CD14-positive monocyte (primary cell): ENCODE results near the gene MEGF9. TPM values are rescaled to one million over a fixed set of nuclear protein-coding genes. Genes with fewer than 3 reads are reported as not detected.

Source experiments
- DNase-seq, 3 donors: peaks; one replicate each; pipeline ENCODE4 v3.0.0-alpha.2; 2011 to 2022
- H2AFZ ChIP-seq: 2 replicates; pipeline ENCODE4 v1.6.0; 2012; ENCODE audit warnings: mild to moderate bottlenecking, low read depth, low read length, inconsistent platforms; ENCODE audit not compliant: insufficient read depth, poor library complexity, severe bottlenecking
- H3K27ac ChIP-seq, 2 donors: 1 replicate in 1 of 2; 2 replicates in 1 of 2; pipeline ENCODE4 v1.5.1; 2012 to 2013; ENCODE audit warnings: low read length in 2 of 2, control low read depth in 1 of 2, inconsistent platforms in 1 of 2, low read depth in 1 of 2, mild to moderate bottlenecking in 1 of 2
- H3K27me3 ChIP-seq, 2 donors: one replicate each; pipeline versions ENCODE4 v1.6.0 to v1.6.1; 2011 to 2013; ENCODE audit warnings: low read length in 2 of 2; ENCODE audit not compliant: control insufficient read depth in 2 of 2, insufficient read depth in 2 of 2
- H3K36me3 ChIP-seq, 2 donors: replicated peaks in 1 of 2; 1 replicate in 1 of 2; 2 replicates in 1 of 2; pipeline versions ENCODE4 v1.5.1 to v1.6.1; 2012 to 2013; ENCODE audit warnings: low read length in 2 of 2, control low read depth in 1 of 2, inconsistent platforms in 1 of 2, mild to moderate bottlenecking in 1 of 2; ENCODE audit not compliant: insufficient read depth in 2 of 2, control insufficient read depth in 1 of 2
- H3K4me1 ChIP-seq, 2 donors: 1 replicate in 1 of 2; 2 replicates in 1 of 2; pipeline versions ENCODE4 v1.5.1 to v1.6.1; 2012 to 2013; ENCODE audit warnings: low read length in 2 of 2, control low read depth in 1 of 2, inconsistent platforms in 1 of 2, mild to moderate bottlenecking in 1 of 2, moderate library complexity in 1 of 2; ENCODE audit not compliant: insufficient read depth in 2 of 2, control insufficient read depth in 1 of 2
- H3K4me2 ChIP-seq: replicated peaks from 2 replicates; pipeline ENCODE3; 2012; ENCODE audit warnings: low read length, moderate library complexity, mild to moderate bottlenecking; ENCODE audit not compliant: poor library complexity, severe bottlenecking; ENCODE audit errors: extremely low read depth
- H3K4me3 ChIP-seq, 3 experiments: fragments of 200-600 bp in 1 of 3; sonication (generic) in 1 of 3; replicated peaks in 1 of 3; 1 replicate in 2 of 3; 2 replicates in 1 of 3; pipeline ENCODE4 v1.5.1; 2011 to 2013; ENCODE audit warnings: low read length in 3 of 3, mild to moderate bottlenecking in 3 of 3, control low read depth in 2 of 3, low read depth in 2 of 3, inconsistent platforms in 1 of 3, moderate library complexity in 1 of 3
- H3K79me2 ChIP-seq: 2 replicates; pipeline ENCODE4 v1.6.0; 2012; ENCODE audit warnings: mild to moderate bottlenecking, control low read depth, inconsistent platforms, low read length, moderate library complexity; ENCODE audit not compliant: insufficient read depth
- H3K9ac ChIP-seq: 2 replicates; pipeline ENCODE4 v1.6.0; 2017; ENCODE audit warnings: low read length, mild to moderate bottlenecking; ENCODE audit not compliant: insufficient read depth, poor library complexity, severe bottlenecking
- H3K9me3 ChIP-seq, 2 donors: replicated peaks in 1 of 2; 1 replicate in 1 of 2; 2 replicates in 1 of 2; pipeline versions ENCODE4 v1.5.1 to v1.6.1; 2012 to 2013; ENCODE audit warnings: low read length in 2 of 2, control low read depth in 1 of 2; ENCODE audit not compliant: control insufficient read depth in 1 of 2, insufficient read depth in 1 of 2
- H4K20me1 ChIP-seq: 2 replicates; pipeline ENCODE4 v1.6.0; 2012; ENCODE audit warnings: mild to moderate bottlenecking, low read length, control low read depth, moderate library complexity; ENCODE audit not compliant: insufficient read depth
- H3K27ac Mint-ChIP-seq, 7 donors: one replicate each; pipeline ENCODE4 v1.8.0; 2020; ENCODE audit warnings: mild to moderate bottlenecking in 7 of 7, mixed read lengths in 7 of 7, moderate library complexity in 6 of 7, inconsistent platforms in 2 of 7
- H3K27me3 Mint-ChIP-seq, 3 donors: one replicate each; pipeline ENCODE4 v1.8.0; 2021 to 2022; ENCODE audit warnings: low read depth in 3 of 3, mild to moderate bottlenecking in 3 of 3, mixed read lengths in 3 of 3, moderate library complexity in 3 of 3, inconsistent platforms in 1 of 3
- H3K36me3 Mint-ChIP-seq, 2 donors: one replicate each; pipeline ENCODE4 v1.8.0; 2020; ENCODE audit warnings: mixed read lengths in 2 of 2, inconsistent platforms in 1 of 2, mild to moderate bottlenecking in 1 of 2
- H3K4me1 Mint-ChIP-seq: one replicate; pipeline ENCODE4 v1.8.0; 2020; ENCODE audit warnings: mild to moderate bottlenecking, mixed read lengths
- H3K4me3 Mint-ChIP-seq, 2 donors: one replicate each; pipeline ENCODE4 v1.8.0; 2020; ENCODE audit warnings: mild to moderate bottlenecking in 2 of 2, mixed read lengths in 2 of 2, moderate library complexity in 1 of 2
- H3K9me3 Mint-ChIP-seq, 7 donors: one replicate each; pipeline ENCODE4 v1.8.0; 2020 to 2022; ENCODE audit warnings: mixed read lengths in 7 of 7, mild to moderate bottlenecking in 6 of 7, moderate library complexity in 6 of 7, inconsistent platforms in 2 of 7
- WGBS: methylation state at CpG from one replicate; pipeline ENCODE4 v1.1.5; 2013; ENCODE audit warnings: missing lambda C conversion rate; ENCODE audit not compliant: insufficient coverage; 5-methylcytosine and 5-hydroxymethylcytosine counted together
- intact Hi-C, 2 donors: fragments of 100-400 bp; cut with micrococcal nuclease; formaldehyde crosslinking; loops; one replicate each; pipeline versions ENCODE4 v1.15.0 to v1.15.1; 2023
- polyA plus RNA-seq, 3 donors: library from polyadenylated mRNA; depleted of rRNA in 1 of 3; unstranded in 2 of 3; stranded (reverse) in 1 of 3; fragments of 300-500 nt in 2 of 3; fragments of >200 nt in 1 of 3; fragmentation: Illumina TruSeq in 2 of 3; gene quantifications; 1 replicate in 2 of 3; 2 replicates in 1 of 3; pipeline ENCODE4 v1.2.3, GENCODE V29; 2012 to 2021
- TF ChIP-seq, protein P1 (sequence below): fragments of 200-600 bp; IDR thresholded peaks from one replicate; pipeline ENCODE4 v1.8.0; 2022; ENCODE audit warnings: antibody characterized with exemption, mild to moderate bottlenecking

MEGF9 gene
- polyA plus RNA-seq, 3 donors, result 45.0 to 92.8 (median 89.7) TPM

- H3K4me3 Mint-ChIP-seq, result peak overlapping the region in 1 of 2 donors; percentile 55
- no peaks in the 10 kb centered on the region for H3K9me3 Mint-ChIP-seq
- peak overlapping the region; percentile 66 for H3K4me2 ChIP-seq
- H3K9ac ChIP-seq, result no peak overlapping the region
- no peaks in the 10 kb centered on the region for H4K20me1 ChIP-seq
- no CpG with 5 or more reads among the region's 6 CpGs for WGBS
- no peaks in the 10 kb centered on the region for H3K27me3 Mint-ChIP-seq
- H3K27me3 ChIP-seq, result no peaks in the 10 kb centered on the region
- H3K27ac ChIP-seq, result peak overlapping the region in 1 of 2 donors; percentile 80
- TF ChIP-seq, protein P1, sequence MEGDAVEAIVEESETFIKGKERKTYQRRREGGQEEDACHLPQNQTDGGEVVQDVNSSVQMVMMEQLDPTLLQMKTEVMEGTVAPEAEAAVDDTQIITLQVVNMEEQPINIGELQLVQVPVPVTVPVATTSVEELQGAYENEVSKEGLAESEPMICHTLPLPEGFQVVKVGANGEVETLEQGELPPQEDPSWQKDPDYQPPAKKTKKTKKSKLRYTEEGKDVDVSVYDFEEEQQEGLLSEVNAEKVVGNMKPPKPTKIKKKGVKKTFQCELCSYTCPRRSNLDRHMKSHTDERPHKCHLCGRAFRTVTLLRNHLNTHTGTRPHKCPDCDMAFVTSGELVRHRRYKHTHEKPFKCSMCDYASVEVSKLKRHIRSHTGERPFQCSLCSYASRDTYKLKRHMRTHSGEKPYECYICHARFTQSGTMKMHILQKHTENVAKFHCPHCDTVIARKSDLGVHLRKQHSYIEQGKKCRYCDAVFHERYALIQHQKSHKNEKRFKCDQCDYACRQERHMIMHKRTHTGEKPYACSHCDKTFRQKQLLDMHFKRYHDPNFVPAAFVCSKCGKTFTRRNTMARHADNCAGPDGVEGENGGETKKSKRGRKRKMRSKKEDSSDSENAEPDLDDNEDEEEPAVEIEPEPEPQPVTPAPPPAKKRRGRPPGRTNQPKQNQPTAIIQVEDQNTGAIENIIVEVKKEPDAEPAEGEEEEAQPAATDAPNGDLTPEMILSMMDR, result no peak
- H3K79me2 ChIP-seq, result peaks cover 4% of the 10 kb centered on the region
- H3K4me1 Mint-ChIP-seq, result peaks cover 58% of the 10 kb centered on the region
- H3K4me1 ChIP-seq, result peaks cover 45 to 60% of the 10 kb centered on the region in 2 donors
- H2AFZ ChIP-seq, result no peak overlapping the region
- H3K27ac Mint-ChIP-seq, result peak overlapping the region; percentile 83 to 92 (median 90)
- intact Hi-C loops, result loop anchor here in 1 of 2 donors (5.0 kb wide), 1 partner anchor 300 kb away; no protein-coding TSS in a partner anchor
- DNase-seq, result peak in 1 of 3 donors; percentile 40
- H3K4me3 ChIP-seq, result peak overlapping the region in 1 of 3 experiments; percentile 40
- H3K36me3 Mint-ChIP-seq, result peaks cover 17 to 37% of the 10 kb centered on the region in 2 donors
- H3K36me3 ChIP-seq, result peaks cover 5 to 26% of the 10 kb centered on the region in 2 donors
- no peaks in the 10 kb centered on the region for H3K9me3 ChIP-seq
Observed at GRCh38 chr9:120757026-120757913, 43.0 kb upstream of the MEGF9 start.

DNA sequence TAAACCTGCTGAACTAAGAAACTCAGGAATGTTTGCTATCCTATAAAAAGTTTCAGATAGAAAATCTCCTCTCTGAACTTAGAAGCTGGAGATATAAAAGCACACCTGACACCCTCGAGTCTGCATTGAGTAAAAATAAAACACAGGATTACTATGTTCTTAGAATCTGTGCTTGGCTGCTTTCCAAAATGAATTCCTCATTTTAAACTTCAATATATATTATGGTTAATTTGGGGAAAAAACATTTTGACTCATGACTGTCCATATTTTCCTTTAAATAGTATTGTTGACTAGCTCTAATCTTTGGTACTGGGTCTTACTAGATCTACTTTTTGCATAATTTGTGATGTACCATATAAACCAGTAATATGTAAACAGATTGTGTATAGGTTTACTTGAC, 42.3 kb upstream of the MEGF9 start:
- no peaks in the 10 kb centered on the region for H3K27me3 Mint-ChIP-seq
- no peaks in the 10 kb centered on the region for H4K20me1 ChIP-seq
- no peak overlapping the region for H2AFZ ChIP-seq
- H3K9me3 Mint-ChIP-seq, result peaks cover 0 to 2% (median 0%) of the 10 kb centered on the region in 7 donors
- no peak overlapping the region for H3K9ac ChIP-seq
- H3K27me3 ChIP-seq, result no peaks in the 10 kb centered on the region
- DNase-seq, result peak in 2 of 3 donors; percentile 31 to 49
- H3K4me2 ChIP-seq, result peak overlapping the region; percentile 66
- peak overlapping the region in 1 of 2 donors; percentile 55 for H3K4me3 Mint-ChIP-seq
- no peaks in the 10 kb centered on the region for H3K9me3 ChIP-seq
- H3K4me1 ChIP-seq, result peaks cover 45 to 60% of the 10 kb centered on the region in 2 donors
- no CpG with 5 or more reads among the region's 1 CpG for WGBS
- peaks cover 13 to 29% of the 10 kb centered on the region in 2 donors for H3K36me3 Mint-ChIP-seq
- intact Hi-C loops, result loop anchor here in 1 of 2 donors (5.0 kb wide), 1 partner anchor 301 kb away; no protein-coding TSS in a partner anchor
- H3K4me3 ChIP-seq, result peak overlapping the region in 1 of 3 experiments; percentile 40
- H3K79me2 ChIP-seq, result peaks cover 4% of the 10 kb centered on the region
- H3K4me1 Mint-ChIP-seq, result peaks cover 58% of the 10 kb centered on the region
- peaks cover 3 to 19% of the 10 kb centered on the region in 2 donors for H3K36me3 ChIP-seq
- peak overlapping the region; percentile 83 to 92 (median 90) for H3K27ac Mint-ChIP-seq
- peak overlapping the region in 1 of 2 donors; percentile 80 for H3K27ac ChIP-seq
- TF ChIP-seq, protein P1, result no peak
